GM20431 (cell line): ENCODE results near the gene POLD3.

Source experiments
- in situ Hi-C: fragments of 300-500 bp; cut with MseI, MboI; formaldehyde crosslinking; loops from one replicate; pipeline ENCODE4 v1.15.0; 2020; ENCODE audit warnings: low sequenced_read_pairs; ENCODE audit not compliant: unreplicated experiment

POLD3 gene

DNA sequence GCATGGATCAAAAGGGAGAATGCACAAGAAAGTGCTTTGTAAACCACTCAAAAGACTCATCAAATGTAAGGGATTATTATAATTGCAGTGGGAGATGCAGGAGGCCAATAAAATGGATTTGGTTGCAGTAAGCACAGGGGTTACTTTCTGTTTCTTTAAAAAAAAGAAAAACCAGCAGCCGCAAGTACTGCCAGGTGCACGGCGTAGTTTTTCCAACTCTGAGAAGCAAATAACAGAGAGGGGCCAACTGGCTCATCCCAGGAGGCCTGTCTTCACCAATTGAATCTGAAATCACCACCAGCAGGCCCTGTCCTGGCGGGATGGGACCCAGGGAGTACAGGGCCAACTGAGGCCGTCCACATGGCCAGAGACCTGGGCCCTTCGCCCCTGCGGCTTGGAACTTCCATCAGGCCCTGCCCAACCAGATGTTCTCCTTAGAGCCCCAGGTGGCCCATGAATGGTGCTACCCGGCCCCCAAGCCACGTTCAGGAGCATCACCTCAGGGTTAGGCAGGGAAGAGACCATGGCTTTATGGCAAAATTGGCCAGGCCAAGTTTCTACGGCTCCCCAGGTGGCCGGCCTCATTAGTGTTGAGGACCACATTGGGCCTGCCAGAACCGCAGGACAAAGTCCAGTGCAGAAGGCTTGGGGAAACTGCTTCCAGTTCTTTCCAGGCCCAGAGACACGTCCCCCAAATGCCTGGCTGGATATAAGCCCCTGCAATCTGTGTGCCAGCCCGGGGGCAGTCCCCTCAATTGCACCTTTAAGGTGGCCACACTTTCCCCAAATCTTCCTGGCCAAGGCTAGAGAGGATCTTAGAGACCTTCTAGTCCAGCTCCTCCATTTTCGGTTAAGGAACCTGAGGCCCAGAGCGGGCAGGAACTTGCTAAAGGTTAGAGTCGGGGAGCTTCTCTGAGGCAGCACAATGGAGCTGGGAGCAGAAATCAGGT is 77.1 kb downstream of the POLD3 start:
- in situ Hi-C loops = no loop called here

DNA sequence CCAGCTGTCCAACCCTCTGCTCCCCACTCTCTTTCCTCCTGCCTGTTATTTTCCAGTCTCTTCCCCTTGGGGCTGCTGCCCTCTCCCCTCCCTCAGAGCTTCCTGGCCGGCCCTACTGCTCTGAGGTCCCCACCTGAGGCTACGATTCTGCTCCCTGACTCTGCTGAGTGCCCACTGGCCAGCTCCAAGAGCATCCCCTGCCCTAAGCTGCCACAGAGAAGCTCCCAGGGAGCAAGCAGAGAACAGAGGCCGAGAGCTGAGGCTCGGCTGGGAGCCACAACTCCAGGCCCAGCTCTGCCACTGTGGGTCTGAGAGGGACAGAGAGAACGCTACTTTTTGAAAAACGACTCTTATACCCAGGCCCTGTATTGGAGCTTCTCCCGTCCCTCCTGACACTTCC is 77.8 kb downstream of the POLD3 start:
- in situ Hi-C loops = no loop called here

DNA sequence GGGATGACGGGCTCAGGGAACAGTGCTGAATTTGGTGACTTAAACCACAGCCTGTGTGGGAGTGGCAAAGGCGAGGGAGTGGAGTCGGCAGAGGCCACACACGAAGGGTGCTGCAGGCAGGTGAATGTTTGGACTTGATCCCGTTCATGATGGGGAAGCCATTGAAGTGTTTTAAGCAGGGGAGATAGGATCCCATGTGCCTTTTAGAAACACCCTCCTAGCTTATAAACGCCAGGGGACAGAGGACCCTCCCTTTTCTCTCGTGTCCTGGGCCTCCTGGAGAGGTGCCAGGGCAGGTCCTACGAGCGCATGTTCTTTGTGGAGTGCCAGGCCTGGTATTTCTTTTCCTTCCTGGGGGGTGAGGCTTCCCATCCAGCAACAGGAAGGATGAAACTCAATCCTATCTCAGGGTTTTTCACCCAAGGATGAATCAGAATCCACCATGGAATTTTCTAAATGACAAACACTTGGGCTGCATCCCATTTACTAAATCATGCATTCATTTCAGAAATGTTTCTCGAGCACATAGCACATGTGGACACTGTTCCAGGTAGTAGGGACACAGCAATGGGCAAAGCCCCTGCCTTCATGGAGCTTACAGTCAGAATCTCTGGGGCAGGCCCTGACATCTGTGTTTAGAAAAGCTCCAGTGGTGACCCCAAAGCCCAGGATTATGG is 79.3 kb downstream of the POLD3 start:
- in situ Hi-C loops = no loop called here

DNA sequence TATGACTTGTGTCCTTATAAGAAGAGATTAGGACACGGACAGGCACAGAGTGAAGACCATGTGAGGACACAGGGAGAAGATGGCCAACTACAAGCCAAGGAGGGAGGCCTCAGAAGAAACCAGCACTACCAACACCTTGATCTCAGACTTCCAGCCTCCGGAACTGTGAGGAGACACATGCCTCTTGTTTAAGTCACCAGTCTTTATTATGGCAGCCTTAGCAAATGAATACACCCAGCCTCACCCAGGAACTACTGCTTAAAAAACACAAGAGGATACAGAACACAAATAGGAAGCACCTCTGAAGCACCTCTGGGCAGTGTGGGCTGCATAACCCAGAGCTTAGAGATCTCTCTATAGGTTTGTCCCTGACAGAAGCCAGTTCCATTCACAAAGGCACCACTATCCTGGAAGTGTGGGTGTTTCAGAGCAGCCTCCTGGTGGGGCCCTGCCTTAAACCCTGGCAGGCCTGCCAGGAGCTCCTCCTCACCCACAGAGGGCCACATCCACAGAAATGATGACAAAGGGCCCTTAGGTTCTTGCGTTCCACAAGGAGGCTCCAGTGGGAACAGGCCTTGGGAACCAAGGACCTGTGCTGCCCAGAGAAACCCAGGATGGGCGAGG is 80.1 kb downstream of the POLD3 start:
- in situ Hi-C loops = no loop called here

DNA sequence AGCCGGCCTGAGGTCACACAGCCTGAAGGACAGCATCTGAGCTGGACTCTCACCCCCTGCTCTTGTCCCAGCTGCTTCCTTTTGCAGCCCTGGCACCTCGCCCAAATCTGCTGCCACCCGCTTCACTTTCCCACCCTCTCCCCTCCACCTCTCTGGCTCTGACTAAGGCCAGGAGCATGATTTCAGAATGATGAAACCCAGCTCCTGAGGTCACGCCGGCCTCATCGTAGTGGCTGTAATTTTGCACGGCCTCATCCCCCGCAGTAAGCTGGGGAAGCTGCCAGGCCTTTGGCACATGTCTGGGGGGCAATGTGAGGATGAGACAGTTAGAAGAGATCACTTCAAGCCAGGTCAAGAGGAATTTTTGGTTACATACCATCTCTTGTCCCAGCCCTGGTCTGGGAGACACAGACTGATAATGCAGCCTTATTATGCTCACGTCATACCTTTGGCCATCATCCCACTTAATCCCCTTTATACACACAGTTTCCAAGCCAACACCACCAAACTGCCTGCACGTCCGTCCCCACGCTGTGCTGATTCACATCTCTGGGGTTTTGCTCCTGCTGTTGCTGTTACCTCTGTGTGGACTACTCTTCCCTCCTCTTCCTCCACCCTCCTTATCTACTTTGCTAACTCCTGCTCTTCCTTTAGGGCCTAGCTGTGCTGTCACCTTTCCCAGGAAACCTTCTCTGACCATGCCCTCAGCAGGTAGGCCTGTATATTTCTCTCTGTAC is 80.7 kb downstream of the POLD3 start:
- in situ Hi-C loops = no loop called here

DNA sequence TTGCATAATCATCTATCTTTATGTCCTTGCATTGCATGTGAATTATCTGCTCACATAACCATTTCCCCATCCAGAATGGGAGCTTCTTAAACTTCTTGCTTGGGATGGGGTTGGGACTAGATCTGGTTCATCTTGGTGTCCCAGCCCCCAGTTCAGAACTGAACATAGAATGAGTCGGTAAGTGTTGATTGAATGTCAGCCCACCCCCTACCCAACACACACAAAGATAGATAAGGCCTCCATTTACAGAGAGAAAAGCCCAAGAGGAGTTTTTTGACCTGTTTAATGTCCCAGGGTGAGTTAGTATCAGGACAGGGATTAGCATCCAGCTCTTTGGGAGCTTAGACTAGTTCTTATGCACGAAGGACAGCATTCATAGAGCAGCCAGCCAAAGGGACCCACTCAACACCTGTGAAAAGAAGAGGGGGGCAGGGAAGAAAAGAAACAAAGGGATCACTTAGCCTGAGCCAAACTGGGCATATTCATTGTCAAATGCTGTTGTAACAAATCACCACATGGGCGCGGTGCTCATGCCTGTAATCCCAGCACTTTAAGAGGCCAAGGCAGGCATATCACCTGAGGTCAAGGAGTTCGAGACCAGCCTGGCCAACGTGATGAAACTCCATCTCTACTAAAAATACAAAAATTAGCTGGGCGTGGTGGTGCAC is 81.4 kb downstream of the POLD3 start:
- in situ Hi-C loops = no loop called here

DNA sequence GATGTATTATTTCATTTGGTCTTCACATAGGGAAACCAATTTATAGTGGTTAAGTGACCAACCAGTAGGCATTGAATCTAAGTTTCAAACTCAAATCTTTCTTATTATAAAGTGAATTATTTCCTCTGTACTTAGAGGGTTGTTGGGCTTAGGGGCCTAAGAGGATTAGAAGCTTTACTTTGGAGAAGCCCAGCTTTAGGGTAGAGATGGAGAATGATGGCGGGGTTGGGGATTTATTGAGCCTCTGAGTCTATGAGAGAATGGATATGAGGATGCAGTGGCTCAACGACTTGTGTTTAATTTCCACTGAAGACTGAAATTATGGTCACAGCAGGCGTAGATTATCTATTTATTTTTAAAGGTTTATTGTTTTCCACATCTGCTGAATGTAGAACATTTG is 83.4 kb downstream of the POLD3 start:
- in situ Hi-C loops = no loop called here

DNA sequence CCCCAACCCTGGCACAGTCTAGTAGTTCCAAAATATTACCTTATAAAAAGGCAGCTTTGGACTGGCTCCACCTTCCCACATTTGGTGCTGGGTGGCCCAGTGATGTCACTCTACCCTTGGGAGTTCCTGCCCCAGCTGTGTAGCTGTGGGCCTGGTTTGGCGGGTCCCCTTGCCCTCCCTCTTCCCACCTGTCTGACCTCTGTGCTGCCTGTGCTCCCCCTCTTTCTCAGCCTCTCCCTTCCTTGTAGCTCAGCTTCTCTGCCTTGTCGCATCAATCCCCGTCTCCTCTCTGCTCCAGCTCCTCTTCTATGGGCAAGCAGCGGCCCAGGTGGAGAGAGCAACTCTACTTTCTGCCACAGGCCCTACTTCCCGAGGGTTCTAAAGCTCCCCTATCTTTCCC is 84.2 kb downstream of the POLD3 start:
- in situ Hi-C loops = no loop called here

DNA sequence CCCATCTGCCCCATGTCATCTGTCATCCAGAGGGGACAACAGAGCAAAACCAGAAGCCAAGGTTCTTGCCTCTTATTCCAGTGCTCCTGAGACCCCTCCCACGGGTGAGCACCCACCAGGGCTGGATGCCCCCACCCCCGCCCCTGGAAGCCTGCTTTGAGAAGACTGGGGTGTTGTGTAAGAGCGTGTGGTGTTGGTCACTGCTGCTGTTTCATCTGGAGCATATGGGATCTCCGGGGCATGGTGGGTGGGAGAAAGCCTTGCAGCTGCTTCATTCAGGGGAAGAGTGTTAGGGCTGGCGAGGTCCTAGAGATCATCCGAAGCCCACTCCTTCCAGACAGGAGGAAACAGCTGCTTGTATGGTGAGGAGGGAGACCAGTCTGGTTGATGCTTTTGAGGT is 84.7 kb downstream of the POLD3 start:
- in situ Hi-C loops = no loop called here

DNA sequence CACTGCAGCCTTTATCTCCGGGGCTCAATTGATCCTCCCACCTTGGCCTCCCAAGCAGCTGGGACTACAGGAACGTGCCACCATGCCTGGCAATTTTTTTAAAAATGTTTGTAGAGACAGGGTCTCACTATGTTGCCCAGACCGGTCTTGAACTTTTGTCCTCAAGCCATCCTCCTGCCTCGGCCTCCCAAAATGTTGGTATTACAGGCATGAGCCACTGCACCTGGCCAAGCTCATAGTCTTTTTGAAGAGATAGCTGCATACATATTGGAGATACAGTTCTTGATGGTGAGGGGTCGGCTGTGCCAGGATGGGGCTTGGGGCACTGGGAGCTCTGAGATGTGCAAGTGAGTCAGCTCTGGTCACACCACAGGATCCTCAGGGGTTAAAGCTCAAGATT is 85.7 kb downstream of the POLD3 start:
- in situ Hi-C loops = no loop called here

DNA sequence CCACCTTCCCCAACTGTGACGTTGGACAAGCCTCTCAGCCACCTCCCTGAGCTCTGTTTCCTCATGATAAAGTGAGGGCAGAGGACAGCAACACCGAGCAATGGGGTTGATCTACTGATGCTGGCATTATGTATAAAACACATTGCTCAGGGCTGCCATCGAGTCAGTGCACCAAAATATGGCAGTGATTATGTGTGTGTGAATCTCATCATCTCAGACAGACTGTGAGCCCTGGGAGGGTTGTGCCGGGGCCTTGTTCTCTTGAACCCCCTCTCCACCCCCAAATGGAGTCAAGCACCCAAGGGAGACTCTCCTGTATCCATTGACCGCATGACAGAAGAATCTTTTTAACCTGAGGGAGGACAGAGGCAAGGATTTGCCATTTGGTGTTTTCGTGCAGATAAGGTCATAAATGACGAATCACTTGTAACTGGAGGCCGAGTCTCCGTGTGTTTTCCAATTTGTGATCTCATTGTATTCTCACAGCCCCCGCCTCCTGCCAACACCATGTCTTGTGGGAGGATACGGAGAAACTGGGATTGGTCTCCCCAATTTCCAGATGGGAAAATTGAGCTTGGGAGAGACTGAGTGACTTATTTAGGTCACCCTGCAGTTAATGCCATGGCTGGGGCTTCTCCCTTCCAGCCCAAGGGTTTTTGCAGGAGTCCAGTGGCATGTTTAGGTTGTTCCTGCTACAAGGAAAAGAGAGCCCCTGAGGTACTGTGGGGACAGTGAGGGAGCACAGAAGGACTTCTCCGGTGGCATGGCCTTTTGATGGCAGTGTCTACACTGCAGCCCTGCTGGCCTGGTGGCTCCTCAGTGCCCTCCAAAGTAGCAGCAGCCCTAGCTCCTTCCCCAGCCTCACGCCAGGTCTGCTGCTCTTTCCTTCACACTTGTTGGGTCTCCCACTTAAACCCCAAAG is 86.5 kb downstream of the POLD3 start:
- in situ Hi-C loops = no loop called here

DNA sequence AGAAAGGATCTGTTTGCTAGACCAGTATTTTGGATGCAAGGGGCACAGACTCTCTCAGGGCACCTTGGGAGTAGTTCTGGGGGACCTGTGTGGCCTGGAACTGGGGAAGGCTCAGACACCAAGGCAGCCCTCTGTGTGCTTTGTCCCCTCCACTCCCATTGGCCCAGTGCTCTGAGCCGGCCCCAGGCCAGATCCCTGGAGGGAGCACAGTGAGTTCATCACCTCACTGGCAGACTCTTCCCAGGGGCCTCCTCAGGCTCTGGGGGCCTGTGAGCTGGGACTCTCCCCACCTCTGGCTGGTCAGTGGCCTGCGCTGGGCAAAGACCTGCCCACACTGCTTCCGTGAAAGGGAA is 87.1 kb downstream of the POLD3 start:
- in situ Hi-C loops = no loop called here

DNA sequence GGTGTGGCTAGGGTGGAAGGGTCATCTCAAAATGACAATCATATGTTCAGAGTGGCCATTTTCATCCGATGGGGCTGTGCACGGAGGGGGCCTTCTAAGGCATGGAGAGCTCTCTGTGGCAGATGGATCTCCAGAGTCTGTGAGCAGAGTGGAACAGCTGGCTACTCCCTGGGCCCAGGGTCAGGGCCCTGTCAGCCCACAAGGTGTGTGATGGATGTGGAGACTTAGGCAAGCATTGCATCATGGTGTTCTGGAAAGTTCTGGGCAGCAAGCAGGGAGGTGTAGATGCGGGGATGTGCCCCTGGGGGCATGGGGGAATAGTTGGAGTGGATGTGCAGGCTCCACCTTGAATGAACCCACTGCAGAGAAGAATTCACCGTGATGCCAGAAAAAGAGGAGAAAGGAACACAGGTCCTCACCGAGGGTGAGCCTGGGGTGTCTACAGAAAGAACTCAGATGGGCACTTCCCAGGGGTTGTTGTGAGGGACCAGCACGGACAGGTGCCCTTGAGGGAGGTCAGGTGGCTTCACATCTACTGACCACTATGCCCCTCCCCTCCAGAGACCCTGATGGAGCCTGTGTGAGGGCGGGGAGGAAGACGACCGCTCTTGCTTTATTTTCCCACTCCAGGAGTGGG is 87.8 kb downstream of the POLD3 start:
- in situ Hi-C loops = no loop called here

DNA sequence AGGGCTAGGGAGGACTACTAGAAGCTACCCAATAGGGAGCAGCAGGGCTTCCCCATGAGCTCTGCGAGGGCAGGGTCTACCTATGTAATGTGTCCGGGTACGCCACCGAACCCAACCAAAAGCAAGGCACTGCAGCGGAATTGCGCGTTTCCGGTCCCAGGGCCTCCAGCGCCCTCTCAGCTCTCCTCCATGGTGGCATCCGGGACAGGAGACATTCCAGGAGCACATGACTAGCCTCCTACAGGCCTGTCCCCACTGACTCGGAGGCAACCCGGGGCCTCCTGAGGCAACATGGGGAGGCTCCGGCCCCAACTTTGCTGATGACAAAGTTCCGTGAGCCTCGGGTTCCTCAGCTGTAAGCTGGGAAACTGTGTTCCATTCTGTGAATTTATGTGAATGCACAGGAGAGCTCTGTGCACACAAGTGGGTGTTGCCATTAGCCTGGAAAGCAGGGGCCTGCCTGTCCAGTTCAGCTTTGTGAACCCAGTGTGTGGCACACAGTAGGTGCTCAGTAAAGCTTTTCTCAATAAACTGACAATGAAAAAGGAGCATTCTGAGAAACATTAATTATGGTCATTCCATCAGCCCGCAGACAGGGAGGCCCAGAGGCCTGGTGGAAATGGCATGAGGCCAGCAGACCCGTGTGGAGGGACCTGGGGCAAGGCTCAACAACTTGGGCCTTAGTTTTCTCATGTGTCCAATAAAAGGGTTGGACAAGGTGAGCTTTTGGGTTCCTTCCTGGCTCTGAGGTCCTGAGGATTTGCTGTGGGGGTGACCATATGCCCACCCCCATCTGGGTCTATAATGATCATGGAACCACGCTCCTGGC is 88.5 kb downstream of the POLD3 start:
- in situ Hi-C loops = no loop called here

DNA sequence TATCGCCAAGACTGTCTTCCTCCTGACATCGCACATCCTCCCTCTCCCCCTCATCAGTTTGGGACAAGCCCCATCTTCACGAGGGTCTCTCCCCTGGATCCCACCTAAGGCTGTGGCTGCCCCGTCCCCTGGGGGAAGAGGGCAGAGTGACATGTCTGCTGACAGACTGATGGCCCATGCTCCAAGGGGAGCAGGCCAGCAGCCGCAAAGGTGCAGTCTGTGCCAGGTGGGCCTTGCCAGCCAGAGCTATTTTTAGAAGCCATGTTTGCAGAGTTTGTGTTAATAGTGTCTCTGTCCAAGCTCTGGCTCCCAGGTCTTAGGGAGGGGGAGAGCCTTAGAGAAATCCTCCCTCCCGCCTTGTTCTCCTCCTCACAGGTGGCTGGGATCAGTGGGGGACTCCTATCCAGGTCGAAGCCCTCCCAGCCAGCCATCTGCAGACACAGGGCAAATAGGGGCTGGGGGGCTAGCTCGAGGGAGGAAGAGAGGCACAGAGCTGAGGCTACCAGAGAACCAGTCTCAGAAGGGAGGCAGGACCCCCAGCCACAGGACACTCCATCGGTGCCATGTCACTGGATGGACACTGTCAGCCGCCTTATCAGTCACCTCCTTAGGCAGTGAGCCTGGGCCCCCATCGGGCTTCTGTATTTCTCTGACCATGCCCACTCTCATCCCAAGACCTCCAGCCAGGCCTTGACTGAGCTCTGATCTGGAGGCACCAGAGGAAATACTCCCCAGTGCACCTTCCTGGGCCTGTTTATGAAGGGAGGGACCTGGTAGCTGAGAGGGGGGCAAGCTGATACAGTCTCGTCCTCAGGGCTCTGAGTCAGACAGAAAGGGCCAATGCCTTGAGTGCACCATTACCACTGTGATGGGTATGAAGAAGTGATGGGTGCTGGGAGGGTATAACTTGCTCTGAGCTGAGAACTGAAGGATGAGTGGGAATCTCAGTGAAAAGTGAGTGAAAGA is 89.6 kb downstream of the POLD3 start:
- in situ Hi-C loops = no loop called here

DNA sequence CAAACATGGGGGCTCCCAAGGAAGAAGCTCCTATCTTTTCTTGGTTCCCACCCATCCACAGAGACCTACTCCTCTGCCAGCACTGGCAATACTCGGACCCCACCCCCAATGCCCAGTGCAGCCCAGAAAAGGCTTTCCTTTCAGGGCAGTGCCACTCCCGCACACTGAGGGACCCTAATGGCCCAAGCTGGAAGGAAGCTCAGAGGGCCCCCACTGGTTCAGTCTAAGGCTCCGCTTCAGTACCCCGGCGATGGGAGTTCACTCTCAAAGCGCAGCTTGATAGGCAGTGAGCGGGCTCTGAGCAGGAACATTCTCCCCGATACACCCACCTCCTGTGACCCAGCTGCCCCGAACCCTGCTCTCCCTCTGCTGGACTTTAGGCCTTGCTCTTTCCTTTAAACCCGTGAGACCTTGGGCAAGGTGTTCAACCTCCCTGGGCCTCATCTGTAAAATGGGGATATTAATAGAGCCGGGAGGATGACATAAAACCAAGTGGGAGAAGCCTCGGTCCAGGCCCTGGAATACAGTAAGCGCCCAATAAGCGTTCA is 90.4 kb downstream of the POLD3 start:
- in situ Hi-C loops = no loop called here
